GM12878 (cell line): ENCODE results near the gene ZNF700. TPM values are rescaled to one million over a fixed set of nuclear protein-coding genes. Genes with fewer than 3 reads are reported as not detected.

ENCODE experiments used
- ATAC-seq: fragments of 200-7000 bp; cut with Tn5 transposase; 3 replicates; pipeline ENCODE4 v1.9.1; 2020; ENCODE audit warnings: mild to moderate bottlenecking, moderate library complexity
- BruUV-seq: library from RNA; stranded (reverse); fragments of 400-500 nt; replicated peaks from 2 replicates; lab custom pipeline; 2021; lab: Mats Ljungman, UMichigan
- CTCF ChIA-PET: fragments of 300-600 bp; sonication (Branson Sonifier 250); formaldehyde crosslinking; extraction: SDS; loops from one replicate; lab custom pipeline; 2021; ENCODE audit warnings: inconsistent platforms; lab: Yijun Ruan, JAX
- POLR2A ChIA-PET: fragments of 350-600 bp; formaldehyde crosslinking; extraction: SDS; loops from one replicate; lab custom pipeline; 2021; ENCODE audit warnings: inconsistent platforms; lab: Charles Lee
- RAD21 ChIA-PET: fragments of 300-600 bp; sonication (Branson Sonifier 250); formaldehyde crosslinking; loops from one replicate; lab custom pipeline; 2023; ENCODE audit warnings: antibody characterized with exemption; ENCODE audit not compliant: unreplicated experiment; lab: Charles Lee
- SMC1A ChIA-PET: fragments of 300-600 bp; sonication (Branson Sonifier 250); formaldehyde crosslinking; loops from one replicate; lab custom pipeline; 2023; ENCODE audit not compliant: unreplicated experiment, uncharacterized antibody; lab: Charles Lee
- DNase-seq: peaks from one replicate; pipeline ENCODE4 v3.0.0-alpha.2; 2011; ENCODE audit warnings: low read depth, low spot score
- FAIRE-seq: peaks from 3 replicates; lab custom pipeline; 2011; peaks lifted over from hg19 to GRCh38; lab: Jason Lieb, UNC
- H2AFZ ChIP-seq: 2 replicates; pipeline ENCODE4 v1.6.0; 2011; ENCODE audit warnings: low read depth, low read length, control low read depth; ENCODE audit not compliant: control insufficient read depth
- H3K27ac ChIP-seq: 2 replicates; pipeline ENCODE4 v1.5.1; 2011; ENCODE audit warnings: control low read depth; ENCODE audit not compliant: control insufficient read depth, insufficient read depth
- H3K27me3 ChIP-seq, 2 experiments: replicated peaks in 1 of 2; 2 replicates each; pipeline versions ENCODE4 v1.6.0 to v1.6.1; 2011; ENCODE audit warnings: low read length in 1 of 2; ENCODE audit not compliant: control insufficient read depth in 2 of 2, insufficient read depth in 2 of 2
- H3K36me3 ChIP-seq, 2 experiments: 2 replicates each; pipeline ENCODE4 v1.5.1; 2011; ENCODE audit warnings: low read length in 1 of 2; ENCODE audit not compliant: control insufficient read depth in 2 of 2, insufficient read depth in 2 of 2
- H3K4me1 ChIP-seq: 2 replicates; pipeline ENCODE4 v1.6.1; 2011; ENCODE audit warnings: mild to moderate bottlenecking, low read length, moderate library complexity, mixed read lengths; ENCODE audit not compliant: control insufficient read depth, insufficient read depth
- H3K4me2 ChIP-seq: 2 replicates; pipeline ENCODE4 v1.6.0; 2011; ENCODE audit warnings: control low read depth; ENCODE audit not compliant: control insufficient read depth, insufficient read depth
- H3K4me3 ChIP-seq: fragments of 200-600 bp; sonication (generic); 2 replicates; pipeline ENCODE4 v1.5.1; 2016
- H3K79me2 ChIP-seq: 2 replicates; pipeline ENCODE4 v1.6.0; 2011; ENCODE audit warnings: low read length; ENCODE audit not compliant: control insufficient read depth, insufficient read depth
- H3K9ac ChIP-seq: 2 replicates; pipeline ENCODE4 v1.8.0; 2011; ENCODE audit warnings: low read length, control low read depth, mixed read lengths; ENCODE audit not compliant: control insufficient read depth, insufficient read depth
- H3K9me3 ChIP-seq: replicated peaks from 3 replicates; pipeline ENCODE4 v1.5.1; 2011; ENCODE audit warnings: mild to moderate bottlenecking, low read length; ENCODE audit not compliant: control insufficient read depth, insufficient read depth
- H4K20me1 ChIP-seq: 2 replicates; pipeline ENCODE4 v1.6.0; 2011; ENCODE audit not compliant: control insufficient read depth, insufficient read depth
- ETV6 ChIP-seq, 2 experiments: fragments of 450-650 bp in 1 of 2; IDR thresholded peaks in 1 of 2; conservative IDR thresholded peaks in 1 of 2; 2 replicates each; pipeline ENCODE4 v1.6.1; 2014; ENCODE audit warnings: antibody characterized with exemption in 1 of 2, borderline replicate concordance in 1 of 2, low read depth in 1 of 2, mild to moderate bottlenecking in 1 of 2, moderate library complexity in 1 of 2
- EZH2 ChIP-seq: IDR thresholded peaks from 2 replicates; pipeline ENCODE4 v1.6.1; 2012; ENCODE audit warnings: low read depth, mild to moderate bottlenecking, control low read depth, inconsistent platforms, low read length, borderline replicate concordance; ENCODE audit not compliant: control insufficient read depth
- IKZF2 ChIP-seq, 2 experiments: fragments of 450-650 bp; IDR thresholded peaks; 2 replicates each; pipeline ENCODE4 v1.6.1; 2017; ENCODE audit warnings: mild to moderate bottlenecking in 2 of 2, moderate library complexity in 2 of 2
- IRF4 ChIP-seq: IDR thresholded peaks from 2 replicates; pipeline ENCODE4 v1.6.1; 2011; ENCODE audit warnings: low read depth, low read length
- RBBP5 ChIP-seq: fragments of 200-600 bp; sonication (generic); conservative IDR thresholded peaks from 2 replicates; pipeline ENCODE4 v1.6.1; 2016
- SREBF2 ChIP-seq: IDR thresholded peaks from 2 replicates; pipeline ENCODE4 v1.6.1; 2012; ENCODE audit warnings: mild to moderate bottlenecking, low read length
- YY1 ChIP-seq: IDR thresholded peaks from 2 replicates; pipeline ENCODE4 v1.6.1; 2011; ENCODE audit warnings: low read depth, mild to moderate bottlenecking, low read length
- ZSCAN29 ChIP-seq: fragments of 450-650 bp; IDR thresholded peaks from 2 replicates; pipeline ENCODE4 v1.6.1; 2017; ENCODE audit warnings: mild to moderate bottlenecking, moderate library complexity
- WGBS: methylation state at CpG from one replicate; pipeline ENCODE4 v1.1.6; 2016; ENCODE audit warnings: low lambda C conversion rate; ENCODE audit not compliant: insufficient replicate concordance, insufficient coverage; ENCODE audit errors: missing lambda C conversion rate; 5-methylcytosine and 5-hydroxymethylcytosine counted together
- in situ Hi-C: fragments of 300-500 bp; cut with MboI; formaldehyde crosslinking; loops from 9 replicates; pipeline ENCODE4 v1.14.3; 2018; ENCODE audit warnings: mixed read lengths
- intact Hi-C: fragments of 100-400 bp; cut with micrococcal nuclease; formaldehyde crosslinking; loops from one replicate; pipeline ENCODE4 v1.14.2; 2022; ENCODE audit not compliant: unreplicated experiment
- polyA plus RNA-seq, 11 experiments: library from polyadenylated mRNA; depleted of rRNA in 4 of 11; unstranded in 6 of 11; stranded (reverse) in 5 of 11; fragments of >200 nt; fragmentation: Nextera tagmentation in 4 of 11; fragmentation: Illumina TruSeq in 1 of 11; extraction: Ambion mirVana in 4 of 11; extraction: Trizol in 1 of 11; gene quantifications; 1 replicate in 1 of 11; 2 replicates in 10 of 11; pipeline versions ENCODE4 v1.2.1 to v1.2.3, GENCODE V29; 2011 to 2016; ENCODE audit warnings: inconsistent platforms in 2 of 11, missing spikeins in 2 of 11, low read depth in 1 of 11
- total RNA-seq, 4 experiments: library from RNA; depleted of rRNA in 3 of 4; stranded (reverse); fragments of >200 nt in 3 of 4; fragmentation: Illumina TruSeq in 1 of 4; extraction: Trizol in 1 of 4; gene quantifications; 2 replicates each; pipeline versions ENCODE4 v1.2.1 to v1.2.3, GENCODE V29; 2013 to 2021
- TF ChIP-seq, protein P1 (sequence below): fragments of 150-350 bp; IDR thresholded peaks from 2 replicates; pipeline ENCODE4 v1.6.1; 2014; ENCODE audit warnings: mild to moderate bottlenecking, low read depth, low read length
- TF ChIP-seq, protein P2 (sequence below): fragments of 450-650 bp; IDR thresholded peaks from 2 replicates; pipeline ENCODE4 v1.6.1; 2016; ENCODE audit warnings: mild to moderate bottlenecking
- TF ChIP-seq, protein P3 (sequence below): IDR thresholded peaks from 2 replicates; pipeline ENCODE4 v1.6.1; 2012; ENCODE audit warnings: mild to moderate bottlenecking, low read depth, low read length

Gene ZNF700
- total and polyA plus RNA-seq, 10 of the 15 experiments (the other 5 are each of a cell fraction or from before 2014, with no cell fraction given) = 6.7 to 16.0 (median 11.1) TPM

DNA sequence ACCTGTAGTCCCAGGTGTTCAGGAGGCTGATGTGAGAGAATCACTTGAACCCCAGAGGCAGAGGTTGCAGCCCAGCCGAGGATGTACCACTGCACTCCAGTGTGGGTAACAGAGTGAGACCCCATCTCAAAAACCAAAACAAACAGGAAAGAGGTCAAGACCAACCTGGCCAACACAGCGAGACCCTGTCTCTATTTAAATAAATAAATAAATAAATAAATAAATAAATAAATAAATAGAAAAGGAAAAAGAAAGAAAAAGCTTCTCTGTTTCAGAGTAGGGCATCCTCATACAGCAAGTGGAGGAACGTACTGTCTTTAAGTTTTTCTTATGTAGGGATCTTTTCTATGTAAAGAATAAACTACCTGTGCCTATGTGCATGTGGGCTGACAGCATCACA, 2.3 kb downstream of the ZNF700 start:
- CTCF ChIA-PET = interaction anchor here (1.2 to 1.3 kb wide), 3 partner anchors 61 to 214 kb away, joined by 3 to 6 read pairs (median 3); no protein-coding TSS in a partner anchor
- Histone ChIP-seq H2AFZ (no peak overlapping the region), H3K79me2 (peaks cover 28% of the 10 kb centered on the region), H3K9ac (no peak overlapping the region)
- SMC1A ChIA-PET = interaction anchor here (1.5 to 8.0 kb wide), 2 partner anchors 34 to 62 kb away, joined by 3 to 133 read pairs; no protein-coding TSS in a partner anchor
- 78% methylated on average over 3 of the region's 3 CpGs for WGBS
- POLR2A ChIA-PET = interaction anchor here (0.6 to 0.9 kb wide), 2 partner anchors 37 to 840 kb away, joined by 3 to 5 read pairs; partner anchors contain the start of gene ZNF763
- TF ChIP-seq ZSCAN29 (no peak), YY1 (no peak), RBBP5 (no peak), IKZF2 (IDR thresholded peaks at IDR 0.05) (no peak), SREBF2 (no peak)
- TF ChIP-seq, all 136 proteins: peak for 0
- H4K20me1 ChIP-seq = no peaks in the 10 kb centered on the region
- no peak overlapping the region for H3K27ac ChIP-seq
- no peaks in the 10 kb centered on the region; a peak in 1 of 4 replicates for H3K36me3 ChIP-seq
- H3K27me3 ChIP-seq = no peaks in the 10 kb centered on the region
- intact Hi-C loops (loop anchor here (10.0 kb wide), 1 partner anchor 362 kb away; no protein-coding TSS in a partner anchor), in situ Hi-C loops (no loop called here)
- RAD21 ChIA-PET = interaction anchor here (0.7 to 2.0 kb wide), 6 partner anchors 36 to 214 kb away, joined by 3 to 6 read pairs (median 4); partner anchors contain the start of gene ZNF20
- H3K4me2 ChIP-seq = peak overlapping the region; percentile 61; the same call in 1 of the 2 replicates
- H3K9me3 ChIP-seq = peaks cover 26% of the 10 kb centered on the region
- no peak for FAIRE-seq
- BruUV-seq = no TSS peak
- H3K4me3 ChIP-seq = 0 out of 2 replicates have a peak overlapping the region, but pooled peaks have one; percentile 96
- DNase-seq = no peak
- H3K4me1 ChIP-seq = peaks cover 3% of the 10 kb centered on the region; the same call in 1 of the 2 replicates
- no peak for ATAC-seq

DNA sequence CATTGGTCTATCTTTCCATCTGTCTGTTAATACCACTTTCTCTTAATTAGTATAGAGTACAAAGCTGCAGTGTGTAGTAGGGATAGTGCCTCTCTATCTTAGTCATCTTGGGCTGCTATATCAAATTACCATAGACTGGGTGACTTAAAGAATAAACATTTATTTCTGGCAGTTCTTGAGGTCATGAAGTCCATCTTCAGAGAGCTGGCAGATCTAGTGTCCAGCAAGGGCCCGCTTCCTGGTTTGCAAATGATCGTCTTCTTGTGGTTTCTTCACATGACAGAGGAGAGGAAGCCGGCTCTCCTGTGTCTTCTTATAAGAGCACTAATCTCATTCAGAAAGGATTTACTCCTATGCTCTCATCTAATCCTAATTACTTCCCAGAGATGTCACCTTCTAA, 6.1 kb downstream of the ZNF700 start:
- Histone ChIP-seq H3K4me3 (no peak overlapping the region), H3K9me3 (peaks cover 39% of the 10 kb centered on the region), H2AFZ (no peak overlapping the region), H4K20me1 (no peaks in the 10 kb centered on the region), H3K27ac (no peak overlapping the region), H3K79me2 (peaks cover 22% of the 10 kb centered on the region), H3K36me3 (no peaks in the 10 kb centered on the region; a peak in 2 of 4 replicates), H3K9ac (no peak overlapping the region), H3K4me1 (no peaks in the 10 kb centered on the region), H3K27me3 (no peaks in the 10 kb centered on the region), H3K4me2 (no peak overlapping the region)
- SMC1A ChIA-PET = no interaction called here
- DNase-seq = no peak
- no peak for FAIRE-seq
- POLR2A ChIA-PET = no interaction called here
- 30% methylated on average over 3 of the region's 3 CpGs for WGBS
- BruUV-seq = no TSS peak
- CTCF ChIA-PET = no interaction called here
- intact Hi-C loops = no loop called here
- RAD21 ChIA-PET = no interaction called here
- in situ Hi-C loops = no loop called here
- no peak; the same call in 2 of the 3 replicates for ATAC-seq
- TF ChIP-seq ETV6 (conservative IDR thresholded peaks at IDR 0.05 in 1 of 2, IDR thresholded peaks at IDR 0.05 in 1 of 2; ENCODE audit: borderline replicate concordance in 1 of 2, low read depth in 1 of 2) (no peak), EZH2 (no peak), IRF4 (no peak)
- TF ChIP-seq, protein P1, sequence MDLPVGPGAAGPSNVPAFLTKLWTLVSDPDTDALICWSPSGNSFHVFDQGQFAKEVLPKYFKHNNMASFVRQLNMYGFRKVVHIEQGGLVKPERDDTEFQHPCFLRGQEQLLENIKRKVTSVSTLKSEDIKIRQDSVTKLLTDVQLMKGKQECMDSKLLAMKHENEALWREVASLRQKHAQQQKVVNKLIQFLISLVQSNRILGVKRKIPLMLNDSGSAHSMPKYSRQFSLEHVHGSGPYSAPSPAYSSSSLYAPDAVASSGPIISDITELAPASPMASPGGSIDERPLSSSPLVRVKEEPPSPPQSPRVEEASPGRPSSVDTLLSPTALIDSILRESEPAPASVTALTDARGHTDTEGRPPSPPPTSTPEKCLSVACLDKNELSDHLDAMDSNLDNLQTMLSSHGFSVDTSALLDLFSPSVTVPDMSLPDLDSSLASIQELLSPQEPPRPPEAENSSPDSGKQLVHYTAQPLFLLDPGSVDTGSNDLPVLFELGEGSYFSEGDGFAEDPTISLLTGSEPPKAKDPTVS = no peak
- TF ChIP-seq, protein P2, sequence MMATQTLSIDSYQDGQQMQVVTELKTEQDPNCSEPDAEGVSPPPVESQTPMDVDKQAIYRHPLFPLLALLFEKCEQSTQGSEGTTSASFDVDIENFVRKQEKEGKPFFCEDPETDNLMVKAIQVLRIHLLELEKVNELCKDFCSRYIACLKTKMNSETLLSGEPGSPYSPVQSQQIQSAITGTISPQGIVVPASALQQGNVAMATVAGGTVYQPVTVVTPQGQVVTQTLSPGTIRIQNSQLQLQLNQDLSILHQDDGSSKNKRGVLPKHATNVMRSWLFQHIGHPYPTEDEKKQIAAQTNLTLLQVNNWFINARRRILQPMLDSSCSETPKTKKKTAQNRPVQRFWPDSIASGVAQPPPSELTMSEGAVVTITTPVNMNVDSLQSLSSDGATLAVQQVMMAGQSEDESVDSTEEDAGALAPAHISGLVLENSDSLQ = no peak
- TF ChIP-seq, protein P3, sequence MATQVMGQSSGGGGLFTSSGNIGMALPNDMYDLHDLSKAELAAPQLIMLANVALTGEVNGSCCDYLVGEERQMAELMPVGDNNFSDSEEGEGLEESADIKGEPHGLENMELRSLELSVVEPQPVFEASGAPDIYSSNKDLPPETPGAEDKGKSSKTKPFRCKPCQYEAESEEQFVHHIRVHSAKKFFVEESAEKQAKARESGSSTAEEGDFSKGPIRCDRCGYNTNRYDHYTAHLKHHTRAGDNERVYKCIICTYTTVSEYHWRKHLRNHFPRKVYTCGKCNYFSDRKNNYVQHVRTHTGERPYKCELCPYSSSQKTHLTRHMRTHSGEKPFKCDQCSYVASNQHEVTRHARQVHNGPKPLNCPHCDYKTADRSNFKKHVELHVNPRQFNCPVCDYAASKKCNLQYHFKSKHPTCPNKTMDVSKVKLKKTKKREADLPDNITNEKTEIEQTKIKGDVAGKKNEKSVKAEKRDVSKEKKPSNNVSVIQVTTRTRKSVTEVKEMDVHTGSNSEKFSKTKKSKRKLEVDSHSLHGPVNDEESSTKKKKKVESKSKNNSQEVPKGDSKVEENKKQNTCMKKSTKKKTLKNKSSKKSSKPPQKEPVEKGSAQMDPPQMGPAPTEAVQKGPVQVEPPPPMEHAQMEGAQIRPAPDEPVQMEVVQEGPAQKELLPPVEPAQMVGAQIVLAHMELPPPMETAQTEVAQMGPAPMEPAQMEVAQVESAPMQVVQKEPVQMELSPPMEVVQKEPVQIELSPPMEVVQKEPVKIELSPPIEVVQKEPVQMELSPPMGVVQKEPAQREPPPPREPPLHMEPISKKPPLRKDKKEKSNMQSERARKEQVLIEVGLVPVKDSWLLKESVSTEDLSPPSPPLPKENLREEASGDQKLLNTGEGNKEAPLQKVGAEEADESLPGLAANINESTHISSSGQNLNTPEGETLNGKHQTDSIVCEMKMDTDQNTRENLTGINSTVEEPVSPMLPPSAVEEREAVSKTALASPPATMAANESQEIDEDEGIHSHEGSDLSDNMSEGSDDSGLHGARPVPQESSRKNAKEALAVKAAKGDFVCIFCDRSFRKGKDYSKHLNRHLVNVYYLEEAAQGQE = no peak
